OCI-LY1 (cell line): ENCODE results near the gene KCNN2.

Experiments used
- H2AFZ ChIP-seq: fragments of 200-600 bp; sonication (generic), shearing (Covaris generic); 2 replicates; pipeline ENCODE4 v1.6.0; 2014; ENCODE audit warnings: antibody characterized with exemption, mild to moderate bottlenecking, low read length
- H3F3A ChIP-seq: fragments of 200-600 bp; sonication (generic), shearing (Covaris generic); 2 replicates; pipeline ENCODE4 v1.6.0; 2014; ENCODE audit warnings: mild to moderate bottlenecking, antibody characterized with exemption, low read length, moderate library complexity; ENCODE audit not compliant: insufficient read depth
- H3K27ac ChIP-seq: fragments of 200-600 bp; sonication (generic); 2 replicates; pipeline ENCODE4 v1.5.1; 2014; ENCODE audit warnings: low read length, mixed run types, mild to moderate bottlenecking, low read depth; ENCODE audit not compliant: poor library complexity, severe bottlenecking
- H3K27me3 ChIP-seq: fragments of 200-600 bp; sonication (generic); 2 replicates; pipeline ENCODE4 v1.6.0; 2014; ENCODE audit warnings: antibody characterized with exemption, mild to moderate bottlenecking, low read length, moderate library complexity; ENCODE audit not compliant: insufficient read depth
- H3K36me3 ChIP-seq: fragments of 200-600 bp; sonication (generic); 2 replicates; pipeline ENCODE4 v1.6.1; 2014; ENCODE audit warnings: mild to moderate bottlenecking, antibody characterized with exemption, low read length, moderate library complexity, mixed read lengths; ENCODE audit not compliant: insufficient read depth
- H3K4me1 ChIP-seq: fragments of 200-600 bp; sonication (generic); 2 replicates; pipeline ENCODE4 v1.5.1; 2014; ENCODE audit warnings: mild to moderate bottlenecking, low read length, moderate library complexity; ENCODE audit not compliant: insufficient read depth, severe bottlenecking
- H3K4me2 ChIP-seq: fragments of 200-600 bp; sonication (generic), shearing (Covaris generic); 2 replicates; pipeline ENCODE4 v1.6.1; 2014; ENCODE audit warnings: low read length
- H3K4me3 ChIP-seq: fragments of 200-600 bp; sonication (generic); 2 replicates; pipeline ENCODE4 v1.5.1; 2014; ENCODE audit warnings: low read length, low read depth, mild to moderate bottlenecking, mixed read lengths; ENCODE audit not compliant: poor library complexity, severe bottlenecking
- H3K79me2 ChIP-seq: fragments of 200-600 bp; shearing (Covaris generic); 2 replicates; pipeline ENCODE4 v1.6.1; 2016; ENCODE audit warnings: mixed run types, low read length, mixed read lengths; ENCODE audit not compliant: insufficient read depth
- H3K9ac ChIP-seq: fragments of 200-600 bp; sonication (generic), shearing (Covaris generic); 2 replicates; pipeline ENCODE4 v1.6.1; 2014; ENCODE audit warnings: mild to moderate bottlenecking, low read length, mixed read lengths
- H3K9me2 ChIP-seq: fragments of 200-600 bp; sonication (generic), shearing (Covaris generic); 2 replicates; pipeline ENCODE4 v1.6.1; 2014; ENCODE audit warnings: low read depth, mild to moderate bottlenecking, low read length, mixed read lengths
- H3K9me3 ChIP-seq: fragments of 200-600 bp; shearing (Covaris generic); 2 replicates; pipeline ENCODE4 v1.6.1; 2014; ENCODE audit warnings: low read length, mixed read lengths
- H4K20me1 ChIP-seq: fragments of 200-600 bp; sonication (generic), shearing (Covaris generic); 2 replicates; pipeline ENCODE4 v1.6.0; 2016; ENCODE audit warnings: mild to moderate bottlenecking, low read length; ENCODE audit not compliant: insufficient read depth
- EZH2 ChIP-seq: fragments of 200-600 bp; sonication (generic), shearing (Covaris generic); IDR thresholded peaks from 2 replicates; pipeline ENCODE4 v1.8.0; 2017; ENCODE audit warnings: borderline replicate concordance, mixed run types, mild to moderate bottlenecking, antibody characterized with exemption, low read length, moderate library complexity, mixed read lengths
- TF ChIP-seq, protein P1 (sequence below): fragments of 200-600 bp; sonication (generic), shearing (Covaris generic); IDR thresholded peaks from 2 replicates; pipeline ENCODE4 v1.5.1; 2017; ENCODE audit warnings: mild to moderate bottlenecking, antibody characterized with exemption, low read length, moderate library complexity, mixed read lengths

KCNN2 gene

DNA sequence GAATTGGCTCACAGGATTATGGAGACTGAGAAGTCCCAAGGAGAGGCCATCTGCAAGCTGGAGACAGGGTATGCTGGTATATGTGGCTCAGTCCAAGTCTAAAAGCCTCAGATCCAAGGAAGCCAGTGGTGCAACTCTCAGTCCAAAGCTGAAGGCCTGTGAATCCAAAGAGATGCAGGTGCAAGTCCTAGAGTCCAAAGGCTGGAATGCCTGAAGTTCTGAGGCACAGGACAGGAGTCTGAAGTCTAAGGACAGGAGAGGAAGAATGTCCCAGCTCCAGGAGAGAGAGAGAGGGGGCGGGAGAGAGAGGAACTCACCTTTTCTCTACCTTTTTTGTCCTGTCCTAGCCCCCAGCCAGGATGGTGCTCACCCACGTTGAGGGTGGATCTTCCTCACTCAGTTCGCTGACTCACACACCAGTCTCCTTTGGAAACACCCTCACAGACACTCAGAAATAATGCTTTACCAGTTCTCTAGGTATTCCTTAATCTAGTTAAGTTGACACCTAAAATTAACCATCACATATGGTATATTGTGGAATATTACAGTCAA, 49.6 kb downstream of the KCNN2 start:
- Histone ChIP-seq H3K27me3 (no peaks in the 10 kb centered on the region), H3K4me2 (no peak overlapping the region), H3K36me3 (no peaks in the 10 kb centered on the region), H3K9me3 (no peaks in the 10 kb centered on the region), H2AFZ (no peak overlapping the region), H3K4me3 (no peak overlapping the region), H3K9ac (no peak overlapping the region), H4K20me1 (no peaks in the 10 kb centered on the region), H3K79me2 (no peaks in the 10 kb centered on the region), H3F3A (no peaks in the 10 kb centered on the region), H3K4me1 (no peaks in the 10 kb centered on the region), H3K9me2 (no peaks in the 10 kb centered on the region), H3K27ac (no peak overlapping the region)
- TF ChIP-seq EZH2: no peak
- TF ChIP-seq, protein P1, sequence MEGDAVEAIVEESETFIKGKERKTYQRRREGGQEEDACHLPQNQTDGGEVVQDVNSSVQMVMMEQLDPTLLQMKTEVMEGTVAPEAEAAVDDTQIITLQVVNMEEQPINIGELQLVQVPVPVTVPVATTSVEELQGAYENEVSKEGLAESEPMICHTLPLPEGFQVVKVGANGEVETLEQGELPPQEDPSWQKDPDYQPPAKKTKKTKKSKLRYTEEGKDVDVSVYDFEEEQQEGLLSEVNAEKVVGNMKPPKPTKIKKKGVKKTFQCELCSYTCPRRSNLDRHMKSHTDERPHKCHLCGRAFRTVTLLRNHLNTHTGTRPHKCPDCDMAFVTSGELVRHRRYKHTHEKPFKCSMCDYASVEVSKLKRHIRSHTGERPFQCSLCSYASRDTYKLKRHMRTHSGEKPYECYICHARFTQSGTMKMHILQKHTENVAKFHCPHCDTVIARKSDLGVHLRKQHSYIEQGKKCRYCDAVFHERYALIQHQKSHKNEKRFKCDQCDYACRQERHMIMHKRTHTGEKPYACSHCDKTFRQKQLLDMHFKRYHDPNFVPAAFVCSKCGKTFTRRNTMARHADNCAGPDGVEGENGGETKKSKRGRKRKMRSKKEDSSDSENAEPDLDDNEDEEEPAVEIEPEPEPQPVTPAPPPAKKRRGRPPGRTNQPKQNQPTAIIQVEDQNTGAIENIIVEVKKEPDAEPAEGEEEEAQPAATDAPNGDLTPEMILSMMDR: no peak

DNA sequence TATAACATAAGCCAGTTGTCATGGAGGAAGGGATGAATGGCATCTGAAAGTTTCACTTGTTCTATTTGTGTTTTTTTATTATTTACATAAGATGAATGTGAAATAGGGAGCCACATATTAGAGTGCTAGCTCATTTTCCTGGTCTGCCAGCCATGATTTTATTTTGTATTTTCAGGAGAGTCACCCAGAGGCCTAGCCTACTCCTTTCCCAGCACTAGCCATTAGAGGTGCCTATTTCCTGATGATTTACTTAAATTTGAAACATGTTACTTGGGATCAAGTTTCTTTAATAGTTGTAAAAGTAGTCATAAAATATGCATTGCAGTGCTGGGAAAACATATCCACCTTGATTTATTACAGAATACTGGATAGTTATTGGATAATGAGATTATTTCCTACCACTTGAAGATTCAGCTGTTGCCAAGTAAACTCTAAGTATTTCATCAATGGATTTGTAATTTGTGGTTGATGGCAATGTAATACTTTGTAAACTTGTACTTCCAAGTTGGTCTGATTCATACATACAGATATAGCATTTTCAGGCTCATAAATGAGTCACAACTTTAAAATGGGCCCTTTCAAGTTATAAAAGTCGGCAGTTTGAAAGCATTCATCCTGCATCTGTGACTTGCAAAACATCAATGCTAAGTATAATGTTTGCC, 50.8 kb downstream of the KCNN2 start:
- no peak overlapping the region for H3K4me2 ChIP-seq

DNA sequence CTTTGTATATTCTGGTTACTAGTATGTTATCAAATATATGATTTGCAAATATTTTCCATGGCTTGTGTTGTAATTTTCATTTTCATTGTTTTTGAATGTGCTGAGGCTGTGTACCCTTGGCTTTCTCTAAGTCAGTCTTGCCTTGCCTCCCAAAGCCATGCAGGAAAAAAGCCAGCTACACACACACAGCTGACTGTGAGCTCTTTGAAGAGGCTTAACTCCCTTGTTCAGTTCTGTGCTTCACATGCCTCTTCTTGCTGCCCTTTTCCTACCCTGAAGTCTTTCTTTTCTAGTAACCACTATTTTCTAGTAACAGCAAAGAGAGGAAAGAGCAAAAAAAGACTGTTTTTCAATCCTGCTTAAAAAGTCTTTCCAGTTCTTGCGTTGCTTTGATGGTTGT, 53.9 kb downstream of the KCNN2 start:
- H3K27ac ChIP-seq: no peak overlapping the region
- H3K4me2 ChIP-seq: no peak overlapping the region
- H3K9me2 ChIP-seq: no peaks in the 10 kb centered on the region
- no peaks in the 10 kb centered on the region for H4K20me1 ChIP-seq
- TF ChIP-seq, protein P1: no peak
- no peak for TF ChIP-seq EZH2
- H3K79me2 ChIP-seq: no peaks in the 10 kb centered on the region
- no peak overlapping the region for H3K4me3 ChIP-seq
- H3K9me3 ChIP-seq: no peaks in the 10 kb centered on the region
- H3F3A ChIP-seq: no peaks in the 10 kb centered on the region
- no peaks in the 10 kb centered on the region for H3K4me1 ChIP-seq
- no peak overlapping the region for H2AFZ ChIP-seq
- H3K27me3 ChIP-seq: no peaks in the 10 kb centered on the region
- H3K36me3 ChIP-seq: no peaks in the 10 kb centered on the region
- H3K9ac ChIP-seq: no peak overlapping the region

More for the DNA sequence above, 50.8 kb downstream of the KCNN2 start:
- TF ChIP-seq, protein P1: no peak
- TF ChIP-seq EZH2: no peak
- no peaks in the 10 kb centered on the region for H4K20me1 ChIP-seq
- no peak overlapping the region for H3K9ac ChIP-seq
- H3K27ac ChIP-seq: no peak overlapping the region
- no peaks in the 10 kb centered on the region for H3K4me1 ChIP-seq
- no peaks in the 10 kb centered on the region for H3K79me2 ChIP-seq
- H3K27me3 ChIP-seq: no peaks in the 10 kb centered on the region
- H3K4me3 ChIP-seq: no peak overlapping the region
- no peaks in the 10 kb centered on the region for H3K36me3 ChIP-seq
- H3K9me2 ChIP-seq: no peaks in the 10 kb centered on the region
- no peaks in the 10 kb centered on the region for H3F3A ChIP-seq
- H3K9me3 ChIP-seq: no peaks in the 10 kb centered on the region
- H2AFZ ChIP-seq: no peak overlapping the region
